ENCODE measurements around the gene SCRN1.

DNA sequence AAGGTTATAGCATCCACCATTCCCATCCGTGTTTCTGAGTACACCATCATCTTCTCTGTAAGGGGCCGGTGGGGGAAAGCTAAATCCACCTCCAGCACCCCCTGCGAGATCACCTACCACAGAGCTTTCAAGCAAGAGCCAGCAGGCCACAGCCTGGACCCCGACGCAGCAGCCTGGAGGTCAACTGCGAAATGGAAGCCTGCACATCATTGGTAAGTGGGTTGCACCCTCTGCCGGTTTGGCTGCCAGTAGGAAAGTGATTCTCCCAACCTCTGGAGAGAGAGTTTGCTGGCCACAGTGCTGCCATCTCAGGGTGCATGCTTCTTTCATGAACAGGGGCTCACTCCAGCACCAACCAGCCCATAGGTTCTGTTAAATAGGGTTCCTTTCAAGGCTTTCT lies 101.6 kb downstream of the SCRN1 start:
- TF ChIP-seq, protein P1, sequence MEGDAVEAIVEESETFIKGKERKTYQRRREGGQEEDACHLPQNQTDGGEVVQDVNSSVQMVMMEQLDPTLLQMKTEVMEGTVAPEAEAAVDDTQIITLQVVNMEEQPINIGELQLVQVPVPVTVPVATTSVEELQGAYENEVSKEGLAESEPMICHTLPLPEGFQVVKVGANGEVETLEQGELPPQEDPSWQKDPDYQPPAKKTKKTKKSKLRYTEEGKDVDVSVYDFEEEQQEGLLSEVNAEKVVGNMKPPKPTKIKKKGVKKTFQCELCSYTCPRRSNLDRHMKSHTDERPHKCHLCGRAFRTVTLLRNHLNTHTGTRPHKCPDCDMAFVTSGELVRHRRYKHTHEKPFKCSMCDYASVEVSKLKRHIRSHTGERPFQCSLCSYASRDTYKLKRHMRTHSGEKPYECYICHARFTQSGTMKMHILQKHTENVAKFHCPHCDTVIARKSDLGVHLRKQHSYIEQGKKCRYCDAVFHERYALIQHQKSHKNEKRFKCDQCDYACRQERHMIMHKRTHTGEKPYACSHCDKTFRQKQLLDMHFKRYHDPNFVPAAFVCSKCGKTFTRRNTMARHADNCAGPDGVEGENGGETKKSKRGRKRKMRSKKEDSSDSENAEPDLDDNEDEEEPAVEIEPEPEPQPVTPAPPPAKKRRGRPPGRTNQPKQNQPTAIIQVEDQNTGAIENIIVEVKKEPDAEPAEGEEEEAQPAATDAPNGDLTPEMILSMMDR (conservative IDR thresholded peaks at IDR 0.05 in 1 of 2, IDR thresholded peaks at IDR 0.05 in 1 of 2; ENCODE audit: low read depth in 1 of 2, low read length in 2 of 2): no peak
- no peak for TF ChIP-seq EZH2 (IDR thresholded peaks at IDR 0.05; ENCODE audit: low read length, missing control alignments)

All from fibroblast of lung (primary cell).